DOHH2 (cell line): ENCODE data around the gene CIAO2B.

ENCODE experiments used
- H3F3A ChIP-seq: fragments of 200-600 bp; sonication (generic), shearing (Covaris generic); 2 replicates; pipeline ENCODE4 v1.6.0; 2016; ENCODE audit warnings: antibody characterized with exemption, mild to moderate bottlenecking; ENCODE audit not compliant: control insufficient read depth, insufficient read depth
- H3K27ac ChIP-seq: fragments of 200-600 bp; sonication (generic); 2 replicates; pipeline ENCODE4 v1.5.1; 2014; ENCODE audit warnings: low read depth, mild to moderate bottlenecking, low read length, moderate library complexity
- H3K27me3 ChIP-seq: fragments of 200-600 bp; sonication (generic); 2 replicates; pipeline ENCODE4 v1.6.1; 2014; ENCODE audit warnings: mild to moderate bottlenecking, low read length, mixed read lengths; ENCODE audit not compliant: control insufficient read depth
- H3K36me3 ChIP-seq: fragments of 200-600 bp; sonication (generic); 2 replicates; pipeline ENCODE4 v1.6.1; 2014; ENCODE audit warnings: mild to moderate bottlenecking, low read length, moderate library complexity, mixed read lengths; ENCODE audit not compliant: control insufficient read depth
- H3K4me1 ChIP-seq: fragments of 200-600 bp; sonication (generic); 2 replicates; pipeline ENCODE4 v1.6.1; 2014; ENCODE audit warnings: mild to moderate bottlenecking, low read length, mixed read lengths; ENCODE audit not compliant: control insufficient read depth
- H3K4me2 ChIP-seq: fragments of 200-600 bp; sonication (generic); 2 replicates; pipeline ENCODE4 v1.6.0; 2014; ENCODE audit warnings: mild to moderate bottlenecking, low read length, moderate library complexity
- H3K4me3 ChIP-seq: fragments of 200-600 bp; sonication (generic); 2 replicates; pipeline ENCODE4 v1.5.1; 2014; ENCODE audit warnings: mild to moderate bottlenecking, low read length, mixed read lengths
- H3K79me2 ChIP-seq: fragments of 200-600 bp; sonication (generic); 2 replicates; pipeline ENCODE4 v1.6.1; 2014; ENCODE audit warnings: mild to moderate bottlenecking, low read length, mixed read lengths; ENCODE audit not compliant: control insufficient read depth
- H3K9me2 ChIP-seq: fragments of 200-600 bp; sonication (generic); replicated peaks from 2 replicates; pipeline ENCODE4 v1.6.1; 2014; ENCODE audit warnings: mild to moderate bottlenecking, low read length, mixed read lengths; ENCODE audit not compliant: control insufficient read depth
- H3K9me3 ChIP-seq: fragments of 200-600 bp; sonication (generic); 2 replicates; pipeline ENCODE4 v1.6.1; 2014; ENCODE audit warnings: antibody characterized with exemption, low read length, mixed read lengths; ENCODE audit not compliant: control insufficient read depth, insufficient read depth
- H4K20me1 ChIP-seq: fragments of 200-600 bp; sonication (generic); 2 replicates; pipeline ENCODE4 v1.6.0; 2014; ENCODE audit warnings: low read depth, mild to moderate bottlenecking, antibody characterized with exemption, low read length, moderate library complexity; ENCODE audit not compliant: control insufficient read depth, insufficient read depth
- CTCF ChIP-seq: fragments of 200-600 bp; sonication (generic); IDR thresholded peaks from one replicate; pipeline ENCODE4 v1.5.1; 2014; ENCODE audit warnings: antibody characterized with exemption, mild to moderate bottlenecking, low read depth, low read length; ENCODE audit not compliant: poor library complexity, severe bottlenecking
- EZH2phosphoT487 ChIP-seq: fragments of 200-600 bp; sonication (generic); IDR thresholded peaks from 2 replicates; pipeline ENCODE4 v1.6.1; 2017; ENCODE audit warnings: borderline replicate concordance, mild to moderate bottlenecking, antibody characterized with exemption, low read length, moderate library complexity, mixed read lengths

Gene CIAO2B

GRCh38 chr16:66954097-66954659 lies 20.0 kb upstream of the CIAO2B start:
- H3K4me3 ChIP-seq: no peak overlapping the region
- H3F3A ChIP-seq: no peaks in the 10 kb centered on the region
- no peaks in the 10 kb centered on the region for H3K79me2 ChIP-seq
- no peaks in the 10 kb centered on the region for H3K4me1 ChIP-seq
- no peaks in the 10 kb centered on the region for H4K20me1 ChIP-seq
- peaks cover 32% of the 10 kb centered on the region for H3K27me3 ChIP-seq
- H3K9me2 ChIP-seq: no peaks in the 10 kb centered on the region
- H3K27ac ChIP-seq: no peak overlapping the region
- no peaks in the 10 kb centered on the region for H3K9me3 ChIP-seq
- no peak overlapping the region for H3K4me2 ChIP-seq
- TF ChIP-seq EZH2phosphoT487: no peak
- peak; percentile 83 for TF ChIP-seq CTCF
- H3K36me3 ChIP-seq: no peaks in the 10 kb centered on the region

DNA sequence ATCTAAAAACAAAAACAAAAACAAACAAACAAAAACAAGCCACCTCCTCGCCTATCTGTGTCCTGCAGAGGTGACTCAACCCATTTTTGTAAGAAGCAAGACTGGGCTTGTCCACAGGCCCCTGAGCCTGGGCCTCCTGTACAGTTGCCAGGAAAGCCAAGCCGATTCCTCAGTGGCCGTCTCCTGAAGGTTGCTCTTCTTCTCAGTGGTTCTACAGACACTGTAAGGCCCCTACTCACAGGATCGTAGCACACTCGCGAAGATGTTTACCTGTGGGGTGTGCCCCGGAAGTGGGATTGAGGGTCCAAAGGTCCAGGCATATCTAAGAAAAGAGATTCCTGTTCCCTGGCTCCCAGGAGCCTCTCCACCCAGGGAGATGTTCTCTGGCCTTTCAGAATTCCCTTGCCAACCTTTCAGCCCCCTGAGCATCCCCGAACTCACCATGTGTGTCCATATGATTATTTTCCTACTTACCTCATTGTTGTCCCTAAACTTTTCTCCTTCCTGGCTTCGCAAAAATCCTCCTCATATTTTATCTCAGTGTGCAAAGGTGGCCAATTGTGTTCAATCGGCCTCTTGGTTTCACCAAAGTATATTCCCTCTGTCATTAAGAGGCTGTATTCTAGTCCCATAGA lies 19.4 kb upstream of the CIAO2B start:
- H3K9me3 ChIP-seq: no peaks in the 10 kb centered on the region
- no peaks in the 10 kb centered on the region for H3F3A ChIP-seq
- no peak overlapping the region for H3K4me3 ChIP-seq
- no peaks in the 10 kb centered on the region for H3K36me3 ChIP-seq
- peaks cover 38% of the 10 kb centered on the region for H3K27me3 ChIP-seq
- no peak overlapping the region for H3K27ac ChIP-seq
- H3K79me2 ChIP-seq: no peaks in the 10 kb centered on the region
- no peaks in the 10 kb centered on the region for H4K20me1 ChIP-seq
- peaks cover 2% of the 10 kb centered on the region for H3K4me1 ChIP-seq
- no peak overlapping the region for H3K4me2 ChIP-seq
- H3K9me2 ChIP-seq: no peaks in the 10 kb centered on the region
- TF ChIP-seq EZH2phosphoT487: no peak
- no peak for TF ChIP-seq CTCF

DNA sequence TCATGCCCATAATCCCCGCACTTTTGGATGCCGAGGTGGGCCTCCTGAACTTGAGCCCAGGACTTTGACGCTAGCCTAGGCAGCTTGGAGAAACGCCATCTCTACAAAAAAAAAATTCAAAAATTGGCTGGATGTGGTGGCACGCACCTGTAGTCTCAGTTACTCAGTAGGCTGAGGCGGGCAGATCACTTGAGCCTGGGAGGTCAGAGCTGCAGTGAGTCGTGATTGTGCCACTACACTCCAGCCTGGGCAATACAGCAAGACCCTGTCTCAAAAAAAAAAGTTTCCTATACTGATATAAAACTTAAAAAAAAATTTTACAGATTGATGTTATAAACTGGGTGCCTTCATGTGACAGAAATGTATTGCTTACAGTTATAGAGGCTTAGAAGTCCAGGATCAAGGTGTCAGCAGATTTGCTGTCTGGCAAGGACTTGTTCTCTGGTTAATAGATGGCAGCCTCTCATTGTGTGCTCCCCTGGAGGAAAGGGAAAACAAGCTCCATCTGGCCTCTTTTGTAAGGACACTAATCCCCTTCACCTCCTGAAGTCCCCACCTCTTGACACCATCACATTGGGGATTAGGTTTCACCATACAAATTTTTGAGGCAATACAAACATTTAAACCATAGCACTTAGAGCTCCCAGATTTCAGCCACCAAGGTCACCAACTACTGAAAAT lies 18.4 kb upstream of the CIAO2B start:
- no peak overlapping the region for H3K27ac ChIP-seq
- H3K79me2 ChIP-seq: no peaks in the 10 kb centered on the region
- H3K36me3 ChIP-seq: no peaks in the 10 kb centered on the region

More for the DNA sequence above, 18.4 kb upstream of the CIAO2B start:
- H3K4me2 ChIP-seq: no peak overlapping the region
- TF ChIP-seq CTCF: no peak
- no peak for TF ChIP-seq EZH2phosphoT487
- no peaks in the 10 kb centered on the region for H4K20me1 ChIP-seq
- peaks cover 12% of the 10 kb centered on the region for H3K4me1 ChIP-seq
- H3K9me2 ChIP-seq: no peaks in the 10 kb centered on the region
- H3K27me3 ChIP-seq: peaks cover 45% of the 10 kb centered on the region
- no peaks in the 10 kb centered on the region for H3K9me3 ChIP-seq
- H3F3A ChIP-seq: no peaks in the 10 kb centered on the region
- no peak overlapping the region for H3K4me3 ChIP-seq
